Esophagus muscularis mucosa (tissue), 4 donors: ENCODE results near the gene HMGA1.

Experiments used
- CTCF ChIP-seq, 3 experiments: fragments of 200-600 bp in 2 of 3; fragments of 450-650 bp in 1 of 3; sonication (generic) in 2 of 3; IDR thresholded peaks; one replicate each; pipeline ENCODE4 v1.5.1; 2017 to 2019; ENCODE audit warnings: antibody characterized with exemption in 3 of 3, mild to moderate bottlenecking in 2 of 3, moderate library complexity in 1 of 3
- EP300 ChIP-seq: sonication (generic); formaldehyde crosslinking; IDR thresholded peaks from one replicate; pipeline ENCODE4 v1.6.1; 2017; ENCODE audit warnings: antibody characterized with exemption
- POLR2A ChIP-seq: fragments of 450-650 bp; IDR thresholded peaks from one replicate; pipeline ENCODE4 v1.6.1; 2017; ENCODE audit warnings: antibody characterized with exemption, moderate library complexity, mild to moderate bottlenecking, low read depth
- POLR2AphosphoS5 ChIP-seq, 2 donors: sonication (generic); formaldehyde crosslinking; IDR thresholded peaks; one replicate each; pipeline ENCODE4 v1.6.1; 2017; ENCODE audit warnings: antibody characterized with exemption in 2 of 2

- TF ChIP-seq CTCF (IDR thresholded peaks at IDR 0.05) (no peak), POLR2A (peak; percentile 48), POLR2AphosphoS5 (IDR thresholded peaks at IDR 0.05) (peak; percentile 71 to 88), EP300 (no peak)
Observed at GRCh38 chr6:34236443-34237315, at the start of gene HMGA1.
